Measurements from ENCODE around the gene LAMA5.

DNA sequence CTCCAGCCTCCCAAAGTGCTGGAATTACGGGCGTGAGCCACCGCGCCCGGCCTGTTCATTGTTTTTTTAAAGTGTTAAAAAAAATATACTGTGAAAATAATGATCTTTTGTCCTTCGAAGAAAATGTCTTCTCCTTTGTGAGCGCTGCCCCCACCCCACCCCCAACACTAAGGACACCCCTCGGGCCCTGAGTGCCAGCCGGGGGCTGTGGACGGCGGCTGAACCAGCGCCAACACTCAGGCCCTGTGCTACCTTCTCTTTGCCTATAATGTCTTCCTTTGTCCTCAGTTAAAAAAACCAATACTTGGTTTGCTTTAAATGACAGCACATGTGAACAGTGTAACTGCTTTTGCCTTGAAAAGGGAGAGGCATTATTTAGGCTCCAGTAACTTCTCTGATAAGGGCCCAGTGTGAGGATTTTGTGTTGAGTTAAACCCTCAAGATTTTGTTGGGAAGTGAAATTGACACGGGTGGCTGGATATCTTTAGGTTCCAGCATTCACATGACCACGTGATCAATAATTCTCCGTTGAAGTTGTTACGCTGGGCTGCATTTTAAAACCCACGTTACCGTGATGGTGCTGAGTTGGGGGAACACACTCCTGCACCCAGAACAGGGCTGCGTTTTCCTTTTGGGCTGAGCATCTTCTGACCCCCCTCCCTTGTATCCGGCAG lies 73.9 kb downstream of the LAMA5 start:
- no peak for TF ChIP-seq EP300 (IDR thresholded peaks at IDR 0.05)
- no peak for TF ChIP-seq POLR2A (IDR thresholded peaks at IDR 0.05)
- TF ChIP-seq CTCF (IDR thresholded peaks at IDR 0.05) = no peak
